Neural cell (in vitro differentiated cells): ENCODE results near the gene OSCP1. TPM values are rescaled to one million over a fixed set of nuclear protein-coding genes. Genes with fewer than 3 reads are reported as not detected.

Source experiments
- H2AFZ ChIP-seq: fragments of 200-600, 300-800 bp; sonication (generic), shearing (Covaris generic); 2 replicates; pipeline ENCODE4 v1.6.0; 2014; ENCODE audit warnings: low read depth, mild to moderate bottlenecking, antibody characterized with exemption, low read length, moderate library complexity
- H3F3A ChIP-seq: fragments of 200-600 bp; shearing (Covaris generic); 2 replicates; pipeline ENCODE4 v1.6.1; 2016; ENCODE audit warnings: mild to moderate bottlenecking, moderate library complexity, mixed read lengths, antibody characterized with exemption, low read length; ENCODE audit not compliant: insufficient read depth, poor library complexity, severe bottlenecking
- H3K27ac ChIP-seq: fragments of 200-600, 300-800 bp; sonication (generic), shearing (Covaris generic); 2 replicates; pipeline ENCODE4 v1.5.1; 2014; ENCODE audit warnings: mild to moderate bottlenecking, low read length, moderate library complexity
- H3K27me3 ChIP-seq: fragments of 300-800, 200-600 bp; sonication (generic), shearing (Covaris generic); 2 replicates; pipeline ENCODE4 v1.6.0; 2014; ENCODE audit warnings: mild to moderate bottlenecking, low read depth, low read length, moderate library complexity; ENCODE audit not compliant: insufficient read depth
- H3K36me3 ChIP-seq: fragments of 300-800, 200-600 bp; sonication (generic), shearing (Covaris generic); 2 replicates; pipeline ENCODE4 v1.5.1; 2014; ENCODE audit warnings: mild to moderate bottlenecking, antibody characterized with exemption, low read length, moderate library complexity; ENCODE audit not compliant: insufficient read depth
- H3K4me2 ChIP-seq: fragments of 300-800, 200-600 bp; sonication (generic), shearing (Covaris generic); 2 replicates; pipeline ENCODE4 v1.6.0; 2014; ENCODE audit warnings: mild to moderate bottlenecking, low read length
- H3K4me3 ChIP-seq: fragments of 300-800, 200-600 bp; sonication (generic), shearing (Covaris generic); 2 replicates; pipeline ENCODE4 v1.5.1; 2014; ENCODE audit warnings: mild to moderate bottlenecking, low read length, moderate library complexity
- H3K79me2 ChIP-seq: fragments of 200-600 bp; shearing (Covaris generic); replicated peaks from 2 replicates; pipeline ENCODE4 v1.6.0; 2014; ENCODE audit warnings: mild to moderate bottlenecking, low read length, moderate library complexity; ENCODE audit not compliant: insufficient read depth
- H3K9ac ChIP-seq: fragments of 300-800, 200-600 bp; sonication (generic), shearing (Covaris generic); 2 replicates; pipeline ENCODE4 v1.6.1; 2016; ENCODE audit warnings: mild to moderate bottlenecking, low read length, mixed read lengths
- H3K9me2 ChIP-seq: fragments of 200-600 bp; shearing (Covaris generic); 2 replicates; pipeline ENCODE4 v1.6.1; 2016; ENCODE audit warnings: mild to moderate bottlenecking, low read length, mixed read lengths; ENCODE audit not compliant: insufficient read depth
- H3K9me3 ChIP-seq: fragments of 200-600, 300-800 bp; sonication (generic), shearing (Covaris generic); 2 replicates; pipeline ENCODE4 v1.6.1; 2016; ENCODE audit warnings: mild to moderate bottlenecking, mixed run types, low read length, moderate library complexity, mixed read lengths
- H4K20me1 ChIP-seq: fragments of 200-600 bp; shearing (Covaris generic); 2 replicates; pipeline ENCODE4 v1.6.1; 2016; ENCODE audit warnings: mild to moderate bottlenecking, mixed run types; ENCODE audit not compliant: insufficient read depth
- EP300 ChIP-seq: fragments of 450-650 bp; conservative IDR thresholded peaks from 2 replicates; pipeline ENCODE4 v1.6.1; 2014; ENCODE audit warnings: antibody characterized with exemption, mild to moderate bottlenecking, moderate library complexity; ENCODE audit not compliant: poor library complexity, severe bottlenecking
- EZH2 ChIP-seq: fragments of 200-600, 300-800 bp; shearing (Covaris generic), sonication (generic); IDR thresholded peaks from 2 replicates; pipeline ENCODE4 v1.6.1; 2014; ENCODE audit warnings: antibody characterized with exemption, low read length, borderline replicate concordance, mild to moderate bottlenecking; ENCODE audit not compliant: insufficient read depth, poor library complexity, severe bottlenecking
- MXI1 ChIP-seq: fragments of 450-650 bp; conservative IDR thresholded peaks from 2 replicates; pipeline ENCODE4 v1.6.1; 2014; ENCODE audit warnings: antibody characterized with exemption, mild to moderate bottlenecking; ENCODE audit not compliant: poor library complexity, severe bottlenecking
- POLR2AphosphoS5 ChIP-seq: IDR thresholded peaks from 2 replicates; pipeline ENCODE4 v1.6.1; 2012
- RAD21 ChIP-seq: fragments of 450-650 bp; conservative IDR thresholded peaks from 2 replicates; pipeline ENCODE4 v1.6.1; 2014; ENCODE audit warnings: antibody characterized with exemption, mild to moderate bottlenecking, moderate library complexity
- SMC3 ChIP-seq: fragments of 450-650 bp; conservative IDR thresholded peaks from 2 replicates; pipeline ENCODE4 v1.6.1; 2014; ENCODE audit warnings: antibody characterized with exemption, mild to moderate bottlenecking, moderate library complexity; ENCODE audit not compliant: poor library complexity
- TAF1 ChIP-seq: IDR thresholded peaks from 2 replicates; pipeline ENCODE4 v1.6.1; 2012; ENCODE audit warnings: low read depth
- polyA plus RNA-seq: library from polyadenylated mRNA; depleted of rRNA; stranded (reverse); fragments of >200 nt; gene quantifications from 2 replicates; pipeline ENCODE4 v1.2.3, GENCODE V29; 2014
- TF ChIP-seq, protein P1 (sequence below): IDR thresholded peaks from 2 replicates; pipeline ENCODE4 v1.6.1; 2012; ENCODE audit warnings: borderline replicate concordance
- TF ChIP-seq, protein P2 (sequence below): fragments of 450-650 bp; IDR thresholded peaks from 2 replicates; pipeline ENCODE4 v1.5.1; 2014; ENCODE audit warnings: antibody characterized with exemption, mild to moderate bottlenecking, moderate library complexity; ENCODE audit not compliant: poor library complexity, severe bottlenecking

Gene OSCP1
- polyA plus RNA-seq, 1 donor from 2014 or later = 20.7 TPM

DNA sequence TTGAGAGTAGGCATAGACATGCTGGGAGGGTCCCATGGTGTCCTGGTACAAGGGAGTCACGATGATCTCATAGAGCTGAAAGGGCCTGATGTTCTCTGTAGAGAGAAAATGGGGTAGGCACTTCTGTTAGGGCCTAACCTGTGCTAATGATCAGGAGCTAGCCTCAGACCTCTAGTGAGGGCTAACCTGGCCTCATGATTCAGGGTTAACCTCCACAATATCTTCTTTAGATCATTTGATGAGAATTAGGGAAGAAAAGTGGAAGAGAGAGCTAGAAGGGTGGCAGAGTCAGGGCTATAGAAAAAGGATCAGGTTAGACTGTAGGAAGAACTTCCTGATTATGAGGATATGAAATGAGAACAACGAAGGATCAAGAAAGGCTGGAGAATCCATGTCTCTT lies 18.9 kb upstream of the OSCP1 start:
- H3K9ac ChIP-seq = no peak overlapping the region
- H3K4me2 ChIP-seq = no peak overlapping the region
- H4K20me1 ChIP-seq = no peaks in the 10 kb centered on the region
- H3F3A ChIP-seq = no peaks in the 10 kb centered on the region
- TF ChIP-seq EP300 (no peak), POLR2AphosphoS5 (no peak), TAF1 (no peak), SMC3 (no peak), MXI1 (no peak), EZH2 (no peak), RAD21 (no peak)
- TF ChIP-seq, protein P1, sequence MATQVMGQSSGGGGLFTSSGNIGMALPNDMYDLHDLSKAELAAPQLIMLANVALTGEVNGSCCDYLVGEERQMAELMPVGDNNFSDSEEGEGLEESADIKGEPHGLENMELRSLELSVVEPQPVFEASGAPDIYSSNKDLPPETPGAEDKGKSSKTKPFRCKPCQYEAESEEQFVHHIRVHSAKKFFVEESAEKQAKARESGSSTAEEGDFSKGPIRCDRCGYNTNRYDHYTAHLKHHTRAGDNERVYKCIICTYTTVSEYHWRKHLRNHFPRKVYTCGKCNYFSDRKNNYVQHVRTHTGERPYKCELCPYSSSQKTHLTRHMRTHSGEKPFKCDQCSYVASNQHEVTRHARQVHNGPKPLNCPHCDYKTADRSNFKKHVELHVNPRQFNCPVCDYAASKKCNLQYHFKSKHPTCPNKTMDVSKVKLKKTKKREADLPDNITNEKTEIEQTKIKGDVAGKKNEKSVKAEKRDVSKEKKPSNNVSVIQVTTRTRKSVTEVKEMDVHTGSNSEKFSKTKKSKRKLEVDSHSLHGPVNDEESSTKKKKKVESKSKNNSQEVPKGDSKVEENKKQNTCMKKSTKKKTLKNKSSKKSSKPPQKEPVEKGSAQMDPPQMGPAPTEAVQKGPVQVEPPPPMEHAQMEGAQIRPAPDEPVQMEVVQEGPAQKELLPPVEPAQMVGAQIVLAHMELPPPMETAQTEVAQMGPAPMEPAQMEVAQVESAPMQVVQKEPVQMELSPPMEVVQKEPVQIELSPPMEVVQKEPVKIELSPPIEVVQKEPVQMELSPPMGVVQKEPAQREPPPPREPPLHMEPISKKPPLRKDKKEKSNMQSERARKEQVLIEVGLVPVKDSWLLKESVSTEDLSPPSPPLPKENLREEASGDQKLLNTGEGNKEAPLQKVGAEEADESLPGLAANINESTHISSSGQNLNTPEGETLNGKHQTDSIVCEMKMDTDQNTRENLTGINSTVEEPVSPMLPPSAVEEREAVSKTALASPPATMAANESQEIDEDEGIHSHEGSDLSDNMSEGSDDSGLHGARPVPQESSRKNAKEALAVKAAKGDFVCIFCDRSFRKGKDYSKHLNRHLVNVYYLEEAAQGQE = no peak
- TF ChIP-seq, protein P2, sequence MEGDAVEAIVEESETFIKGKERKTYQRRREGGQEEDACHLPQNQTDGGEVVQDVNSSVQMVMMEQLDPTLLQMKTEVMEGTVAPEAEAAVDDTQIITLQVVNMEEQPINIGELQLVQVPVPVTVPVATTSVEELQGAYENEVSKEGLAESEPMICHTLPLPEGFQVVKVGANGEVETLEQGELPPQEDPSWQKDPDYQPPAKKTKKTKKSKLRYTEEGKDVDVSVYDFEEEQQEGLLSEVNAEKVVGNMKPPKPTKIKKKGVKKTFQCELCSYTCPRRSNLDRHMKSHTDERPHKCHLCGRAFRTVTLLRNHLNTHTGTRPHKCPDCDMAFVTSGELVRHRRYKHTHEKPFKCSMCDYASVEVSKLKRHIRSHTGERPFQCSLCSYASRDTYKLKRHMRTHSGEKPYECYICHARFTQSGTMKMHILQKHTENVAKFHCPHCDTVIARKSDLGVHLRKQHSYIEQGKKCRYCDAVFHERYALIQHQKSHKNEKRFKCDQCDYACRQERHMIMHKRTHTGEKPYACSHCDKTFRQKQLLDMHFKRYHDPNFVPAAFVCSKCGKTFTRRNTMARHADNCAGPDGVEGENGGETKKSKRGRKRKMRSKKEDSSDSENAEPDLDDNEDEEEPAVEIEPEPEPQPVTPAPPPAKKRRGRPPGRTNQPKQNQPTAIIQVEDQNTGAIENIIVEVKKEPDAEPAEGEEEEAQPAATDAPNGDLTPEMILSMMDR = no peak
- H2AFZ ChIP-seq = no peak overlapping the region
- H3K27me3 ChIP-seq = no peaks in the 10 kb centered on the region
- H3K9me3 ChIP-seq = no peaks in the 10 kb centered on the region
- no peaks in the 10 kb centered on the region for H3K9me2 ChIP-seq
- no peak overlapping the region for H3K27ac ChIP-seq
- no peaks in the 10 kb centered on the region for H3K79me2 ChIP-seq
- no peak overlapping the region for H3K4me3 ChIP-seq
- no peaks in the 10 kb centered on the region for H3K36me3 ChIP-seq

DNA sequence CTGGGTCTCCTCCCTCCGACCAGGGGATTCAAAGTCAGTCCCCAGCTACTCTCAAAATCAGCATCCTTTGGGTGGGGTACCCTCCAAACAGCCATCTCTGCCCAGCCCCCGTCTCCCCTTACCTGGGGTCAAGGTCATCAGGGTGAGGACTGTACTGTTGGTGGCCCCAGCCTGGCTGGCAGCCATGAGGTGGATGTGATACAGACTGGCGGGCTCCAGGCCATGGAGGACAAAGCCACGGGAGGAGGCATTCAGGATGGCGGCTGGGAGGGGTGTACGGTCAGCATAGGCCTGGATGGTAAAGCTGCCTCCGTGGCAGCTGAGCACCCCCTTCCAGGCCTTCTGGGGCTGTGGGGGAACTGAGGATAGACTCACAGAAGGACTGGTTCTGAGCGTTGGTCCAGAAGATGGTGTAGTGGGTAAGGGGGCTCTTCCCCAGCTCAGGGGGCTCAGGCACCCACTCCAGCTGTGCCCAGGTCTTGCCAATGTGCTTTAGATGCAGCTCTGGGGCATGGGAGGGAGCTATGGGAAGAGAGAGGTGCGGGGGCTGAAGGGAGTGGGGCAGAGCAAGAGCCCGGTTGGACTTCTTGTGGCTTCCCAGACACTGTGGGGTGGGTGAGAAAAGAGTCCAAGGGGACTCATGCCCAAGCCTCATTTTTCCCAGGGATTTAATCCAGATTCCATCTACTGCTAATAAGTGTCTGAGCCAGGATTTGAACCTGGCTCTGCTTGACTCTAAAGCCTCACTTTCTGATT lies 17.6 kb upstream of the OSCP1 start:
- no peak overlapping the region for H3K4me3 ChIP-seq
- H3K9me2 ChIP-seq = no peaks in the 10 kb centered on the region
- no peak for TF ChIP-seq SMC3
- TF ChIP-seq TAF1 = no peak
- TF ChIP-seq, protein P1 = no peak
- TF ChIP-seq MXI1 = no peak
- TF ChIP-seq, protein P2 = no peak
- no peak for TF ChIP-seq POLR2AphosphoS5
- no peak for TF ChIP-seq EP300
- no peak for TF ChIP-seq EZH2
- TF ChIP-seq RAD21 = no peak
- no peaks in the 10 kb centered on the region for H3K27me3 ChIP-seq
- no peak overlapping the region for H2AFZ ChIP-seq
- H3K9me3 ChIP-seq = no peaks in the 10 kb centered on the region
- H3K4me2 ChIP-seq = no peak overlapping the region
- H3K9ac ChIP-seq = no peak overlapping the region
- no peaks in the 10 kb centered on the region for H3K36me3 ChIP-seq
- H3K27ac ChIP-seq = no peak overlapping the region
- no peaks in the 10 kb centered on the region for H3F3A ChIP-seq
- H3K79me2 ChIP-seq = peaks cover 7% of the 10 kb centered on the region
- H4K20me1 ChIP-seq = no peaks in the 10 kb centered on the region
